Measurements from ENCODE around the gene PLXNB2.
"Not testable (repeated sequence)": the region's sequence is repeated elsewhere in the genome, so short reads cannot be mapped to it uniquely, and the experiment has no call there.

DNA sequence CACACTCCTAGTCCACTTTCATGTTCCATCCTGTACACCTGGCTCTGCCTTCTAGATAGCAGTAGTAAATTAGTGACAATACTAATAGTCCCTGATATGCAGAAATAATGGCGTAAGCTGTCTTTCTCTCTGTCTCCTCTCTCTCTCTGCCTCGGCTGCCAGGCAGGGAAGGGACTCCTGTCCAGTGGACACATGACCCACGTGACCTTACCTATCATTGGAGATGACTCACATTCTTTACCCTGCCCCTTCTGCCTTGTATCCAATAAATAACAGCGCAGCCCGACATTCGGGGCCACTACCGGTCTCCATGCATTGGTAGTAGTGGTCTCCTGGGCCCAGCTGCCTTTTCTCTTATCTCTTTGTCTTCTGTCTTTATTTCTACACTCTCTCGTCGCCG, 33.7 kb downstream of the PLXNB2 start:
- TF ChIP-seq, protein P1, sequence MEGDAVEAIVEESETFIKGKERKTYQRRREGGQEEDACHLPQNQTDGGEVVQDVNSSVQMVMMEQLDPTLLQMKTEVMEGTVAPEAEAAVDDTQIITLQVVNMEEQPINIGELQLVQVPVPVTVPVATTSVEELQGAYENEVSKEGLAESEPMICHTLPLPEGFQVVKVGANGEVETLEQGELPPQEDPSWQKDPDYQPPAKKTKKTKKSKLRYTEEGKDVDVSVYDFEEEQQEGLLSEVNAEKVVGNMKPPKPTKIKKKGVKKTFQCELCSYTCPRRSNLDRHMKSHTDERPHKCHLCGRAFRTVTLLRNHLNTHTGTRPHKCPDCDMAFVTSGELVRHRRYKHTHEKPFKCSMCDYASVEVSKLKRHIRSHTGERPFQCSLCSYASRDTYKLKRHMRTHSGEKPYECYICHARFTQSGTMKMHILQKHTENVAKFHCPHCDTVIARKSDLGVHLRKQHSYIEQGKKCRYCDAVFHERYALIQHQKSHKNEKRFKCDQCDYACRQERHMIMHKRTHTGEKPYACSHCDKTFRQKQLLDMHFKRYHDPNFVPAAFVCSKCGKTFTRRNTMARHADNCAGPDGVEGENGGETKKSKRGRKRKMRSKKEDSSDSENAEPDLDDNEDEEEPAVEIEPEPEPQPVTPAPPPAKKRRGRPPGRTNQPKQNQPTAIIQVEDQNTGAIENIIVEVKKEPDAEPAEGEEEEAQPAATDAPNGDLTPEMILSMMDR (IDR thresholded peaks at IDR 0.05; ENCODE audit: low read length): not testable (repeated sequence)
- not testable (repeated sequence) for TF ChIP-seq EZH2 (IDR thresholded peaks at IDR 0.05; ENCODE audit: borderline replicate concordance, low read length)
